ENCODE results near the gene ADK. TPM values are rescaled to one million over a fixed set of nuclear protein-coding genes. Genes with fewer than 3 reads are reported as not detected.

Gene ADK
- total RNA-seq, 1 experiment from 2014 or later, result 159 TPM

DNA sequence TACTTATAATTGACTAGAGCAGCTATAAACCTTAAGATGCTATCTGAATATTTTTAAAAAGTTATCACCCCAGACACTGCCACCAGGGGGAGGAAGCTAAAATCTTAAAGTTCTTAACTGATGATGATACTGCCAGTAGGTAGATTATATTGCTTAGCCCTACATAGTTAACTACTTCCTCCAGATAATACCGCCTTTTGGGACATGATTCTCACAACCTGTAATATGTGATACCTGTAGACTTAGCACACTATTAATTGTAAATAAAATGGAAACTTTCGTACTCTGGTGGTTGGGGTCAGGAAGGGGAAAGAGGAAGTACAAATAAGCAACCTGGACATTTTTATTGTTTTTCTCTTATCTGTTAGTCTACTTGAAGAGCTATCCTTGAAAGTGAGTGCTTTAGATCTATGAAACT, 268.9 kb downstream of the ADK start:
- H3K79me2 ChIP-seq (ENCODE audit: low read depth), result no peaks in the 10 kb centered on the region
- no peak overlapping the region for H3K4me3 ChIP-seq
- POLR2A ChIA-PET (ENCODE audit: unreplicated experiment), result no interaction called here
- no peaks in the 10 kb centered on the region for H3K36me3 ChIP-seq (ENCODE audit: low read depth)
- no peak overlapping the region for H3K27ac ChIP-seq
- H2AFZ ChIP-seq, result no peak overlapping the region
- intact Hi-C loops (cut with micrococcal nuclease; ENCODE audit: unreplicated experiment), result no loop called here
- no peak for TF ChIP-seq EZH2 (IDR thresholded peaks at IDR 0.05; ENCODE audit: low read depth)
- TF ChIP-seq, protein P1, sequence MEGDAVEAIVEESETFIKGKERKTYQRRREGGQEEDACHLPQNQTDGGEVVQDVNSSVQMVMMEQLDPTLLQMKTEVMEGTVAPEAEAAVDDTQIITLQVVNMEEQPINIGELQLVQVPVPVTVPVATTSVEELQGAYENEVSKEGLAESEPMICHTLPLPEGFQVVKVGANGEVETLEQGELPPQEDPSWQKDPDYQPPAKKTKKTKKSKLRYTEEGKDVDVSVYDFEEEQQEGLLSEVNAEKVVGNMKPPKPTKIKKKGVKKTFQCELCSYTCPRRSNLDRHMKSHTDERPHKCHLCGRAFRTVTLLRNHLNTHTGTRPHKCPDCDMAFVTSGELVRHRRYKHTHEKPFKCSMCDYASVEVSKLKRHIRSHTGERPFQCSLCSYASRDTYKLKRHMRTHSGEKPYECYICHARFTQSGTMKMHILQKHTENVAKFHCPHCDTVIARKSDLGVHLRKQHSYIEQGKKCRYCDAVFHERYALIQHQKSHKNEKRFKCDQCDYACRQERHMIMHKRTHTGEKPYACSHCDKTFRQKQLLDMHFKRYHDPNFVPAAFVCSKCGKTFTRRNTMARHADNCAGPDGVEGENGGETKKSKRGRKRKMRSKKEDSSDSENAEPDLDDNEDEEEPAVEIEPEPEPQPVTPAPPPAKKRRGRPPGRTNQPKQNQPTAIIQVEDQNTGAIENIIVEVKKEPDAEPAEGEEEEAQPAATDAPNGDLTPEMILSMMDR (conservative IDR thresholded peaks at IDR 0.05), result peak; percentile 60
- no TSS peak for BruUV-seq (replicated peaks)
- H3K4me2 ChIP-seq, result no peak overlapping the region
- H3K9me2 ChIP-seq (ENCODE audit: insufficient read depth), result no peaks in the 10 kb centered on the region; the same call in 1 of the 2 replicates
- no peak for DNase-seq
- no peaks in the 10 kb centered on the region for H3K27me3 ChIP-seq (ENCODE audit: insufficient read depth, low read depth)
- no peaks in the 10 kb centered on the region for H3F3A ChIP-seq (ENCODE audit: insufficient read depth, low read depth)
- CTCF ChIA-PET, result no interaction called here
- no peaks in the 10 kb centered on the region for H3K4me1 ChIP-seq (replicated peaks; ENCODE audit: insufficient read depth)
- H3K9me3 ChIP-seq (ENCODE audit: insufficient read depth, low read depth), result no peaks in the 10 kb centered on the region
- no peaks in the 10 kb centered on the region for H4K20me1 ChIP-seq (ENCODE audit: insufficient read depth)

DNA sequence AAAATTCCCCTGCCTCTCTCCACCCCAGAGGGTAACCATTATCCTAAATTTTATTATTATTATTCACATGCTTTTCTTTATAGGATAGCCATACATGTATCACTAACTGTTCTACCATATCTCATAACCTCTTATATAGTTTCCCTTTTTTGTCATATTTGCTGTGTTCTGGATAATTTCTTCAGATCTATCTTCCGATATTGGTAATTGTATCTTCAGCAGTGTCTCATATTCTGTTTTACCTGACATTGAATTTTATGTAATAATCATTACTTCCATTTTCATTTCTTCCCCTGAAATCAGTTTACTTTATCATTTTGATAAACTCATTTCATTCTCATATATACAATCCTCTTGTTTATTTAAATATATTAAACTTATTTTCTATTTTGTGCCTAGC, 273.5 kb downstream of the ADK start:
- H3K27ac ChIP-seq, result no peak overlapping the region
- peaks cover 3% of the 10 kb centered on the region; the same call in 1 of the 2 replicates for H3F3A ChIP-seq (ENCODE audit: insufficient read depth, low read depth)
- no peaks in the 10 kb centered on the region for H3K36me3 ChIP-seq (ENCODE audit: low read depth)
- H3K4me3 ChIP-seq, result no peak overlapping the region
- H3K4me1 ChIP-seq (replicated peaks; ENCODE audit: insufficient read depth), result no peaks in the 10 kb centered on the region
- no peak for TF ChIP-seq EZH2 (IDR thresholded peaks at IDR 0.05; ENCODE audit: low read depth)
- TF ChIP-seq, protein P1 (conservative IDR thresholded peaks at IDR 0.05), result no peak
- ChIA-PET POLR2A (ENCODE audit: unreplicated experiment) (no interaction called here), CTCF (interaction anchor here (0.6 kb wide), 1 partner anchor 595 kb away, joined by 4 read pairs; no protein-coding TSS in a partner anchor)
- H3K4me2 ChIP-seq, result no peak overlapping the region
- no peaks in the 10 kb centered on the region for H3K9me3 ChIP-seq (ENCODE audit: insufficient read depth, low read depth)
- no TSS peak for BruUV-seq (replicated peaks)
- H2AFZ ChIP-seq, result no peak overlapping the region
- DNase-seq, result no peak
- intact Hi-C loops (cut with micrococcal nuclease; ENCODE audit: unreplicated experiment), result no loop called here
- no peaks in the 10 kb centered on the region for H4K20me1 ChIP-seq (ENCODE audit: insufficient read depth)
- H3K9me2 ChIP-seq (ENCODE audit: insufficient read depth), result no peaks in the 10 kb centered on the region; the same call in 1 of the 2 replicates
- no peaks in the 10 kb centered on the region for H3K27me3 ChIP-seq (ENCODE audit: insufficient read depth, low read depth)
- H3K79me2 ChIP-seq (ENCODE audit: low read depth), result no peaks in the 10 kb centered on the region

DNA sequence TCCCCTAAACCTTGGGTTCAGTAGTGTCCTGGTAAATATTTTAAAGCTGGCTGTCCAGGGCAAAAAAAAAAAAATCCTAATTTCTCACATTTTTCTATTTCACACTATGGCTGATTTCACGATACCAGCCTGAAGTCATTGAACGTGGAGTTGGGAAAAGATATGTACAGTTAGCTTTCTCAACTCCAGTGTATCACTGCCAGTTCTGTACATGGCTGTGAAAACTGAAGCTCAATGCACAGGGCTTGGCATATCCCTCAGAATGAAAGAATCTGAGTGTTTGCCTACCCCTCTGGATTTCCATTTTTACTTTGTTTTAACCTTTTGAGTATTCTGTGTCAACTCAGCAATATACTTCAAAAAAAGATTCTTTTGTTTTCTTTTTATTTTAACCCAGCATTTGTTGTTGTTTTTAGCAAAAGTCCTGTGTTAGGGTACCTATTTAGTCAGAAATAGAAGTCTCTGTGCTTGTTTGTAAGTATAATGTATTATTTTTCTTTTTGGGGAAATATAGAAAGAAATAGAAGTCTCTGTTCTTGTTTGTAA, 274.5 kb downstream of the ADK start:
- BruUV-seq (replicated peaks), result no TSS peak
- Histone ChIP-seq H3K4me2 (no peak overlapping the region), H3K4me1 (replicated peaks; ENCODE audit: insufficient read depth) (no peaks in the 10 kb centered on the region), H3K9me2 (ENCODE audit: insufficient read depth) (no peaks in the 10 kb centered on the region; the same call in 1 of the 2 replicates), H3K9me3 (ENCODE audit: insufficient read depth, low read depth) (no peaks in the 10 kb centered on the region), H4K20me1 (ENCODE audit: insufficient read depth) (no peaks in the 10 kb centered on the region), H3K36me3 (ENCODE audit: low read depth) (no peaks in the 10 kb centered on the region), H3K27me3 (ENCODE audit: insufficient read depth, low read depth) (no peaks in the 10 kb centered on the region), H3K4me3 (no peak overlapping the region), H3K79me2 (ENCODE audit: low read depth) (no peaks in the 10 kb centered on the region), H3K27ac (no peak overlapping the region), H3F3A (ENCODE audit: insufficient read depth, low read depth) (peaks cover 4% of the 10 kb centered on the region; the same call in 1 of the 2 replicates), H2AFZ (no peak overlapping the region)
- intact Hi-C loops (cut with micrococcal nuclease; ENCODE audit: unreplicated experiment), result no loop called here
- ChIA-PET CTCF (no interaction called here), POLR2A (ENCODE audit: unreplicated experiment) (no interaction called here)
- TF ChIP-seq EZH2 (IDR thresholded peaks at IDR 0.05; ENCODE audit: low read depth), result no peak
- TF ChIP-seq, protein P1 (conservative IDR thresholded peaks at IDR 0.05), result no peak
- DNase-seq, result no peak
